GM12878 (cell line): ENCODE data around the gene FFAR2. TPM values are rescaled to one million over a fixed set of nuclear protein-coding genes. Genes with fewer than 3 reads are reported as not detected.

ENCODE experiments used
- ATAC-seq: fragments of 200-7000 bp; cut with Tn5 transposase; 3 replicates; pipeline ENCODE4 v1.9.1; 2020; ENCODE audit warnings: mild to moderate bottlenecking, moderate library complexity
- BruUV-seq: library from RNA; stranded (reverse); fragments of 400-500 nt; replicated peaks from 2 replicates; lab custom pipeline; 2021; lab: Mats Ljungman, UMichigan
- CTCF ChIA-PET: fragments of 300-600 bp; sonication (Branson Sonifier 250); formaldehyde crosslinking; extraction: SDS; loops from one replicate; lab custom pipeline; 2021; ENCODE audit warnings: inconsistent platforms; lab: Yijun Ruan, JAX
- POLR2A ChIA-PET: fragments of 350-600 bp; formaldehyde crosslinking; extraction: SDS; loops from one replicate; lab custom pipeline; 2021; ENCODE audit warnings: inconsistent platforms; lab: Charles Lee
- RAD21 ChIA-PET: fragments of 300-600 bp; sonication (Branson Sonifier 250); formaldehyde crosslinking; loops from one replicate; lab custom pipeline; 2023; ENCODE audit warnings: antibody characterized with exemption; ENCODE audit not compliant: unreplicated experiment; lab: Charles Lee
- SMC1A ChIA-PET: fragments of 300-600 bp; sonication (Branson Sonifier 250); formaldehyde crosslinking; loops from one replicate; lab custom pipeline; 2023; ENCODE audit not compliant: unreplicated experiment, uncharacterized antibody; lab: Charles Lee
- DNase-seq: peaks from one replicate; pipeline ENCODE4 v3.0.0-alpha.2; 2011; ENCODE audit warnings: low read depth, low spot score
- FAIRE-seq: peaks from 3 replicates; lab custom pipeline; 2011; peaks lifted over from hg19 to GRCh38; lab: Jason Lieb, UNC
- H2AFZ ChIP-seq: 2 replicates; pipeline ENCODE4 v1.6.0; 2011; ENCODE audit warnings: low read depth, low read length, control low read depth; ENCODE audit not compliant: control insufficient read depth
- H3K27ac ChIP-seq: 2 replicates; pipeline ENCODE4 v1.5.1; 2011; ENCODE audit warnings: control low read depth; ENCODE audit not compliant: control insufficient read depth, insufficient read depth
- H3K27me3 ChIP-seq, 2 experiments: replicated peaks in 1 of 2; 2 replicates each; pipeline versions ENCODE4 v1.6.0 to v1.6.1; 2011; ENCODE audit warnings: low read length in 1 of 2; ENCODE audit not compliant: control insufficient read depth in 2 of 2, insufficient read depth in 2 of 2
- H3K36me3 ChIP-seq, 2 experiments: 2 replicates each; pipeline ENCODE4 v1.5.1; 2011; ENCODE audit warnings: low read length in 1 of 2; ENCODE audit not compliant: control insufficient read depth in 2 of 2, insufficient read depth in 2 of 2
- H3K4me1 ChIP-seq: 2 replicates; pipeline ENCODE4 v1.6.1; 2011; ENCODE audit warnings: mild to moderate bottlenecking, low read length, moderate library complexity, mixed read lengths; ENCODE audit not compliant: control insufficient read depth, insufficient read depth
- H3K4me2 ChIP-seq: 2 replicates; pipeline ENCODE4 v1.6.0; 2011; ENCODE audit warnings: control low read depth; ENCODE audit not compliant: control insufficient read depth, insufficient read depth
- H3K4me3 ChIP-seq: fragments of 200-600 bp; sonication (generic); 2 replicates; pipeline ENCODE4 v1.5.1; 2016
- H3K79me2 ChIP-seq: 2 replicates; pipeline ENCODE4 v1.6.0; 2011; ENCODE audit warnings: low read length; ENCODE audit not compliant: control insufficient read depth, insufficient read depth
- H3K9ac ChIP-seq: 2 replicates; pipeline ENCODE4 v1.8.0; 2011; ENCODE audit warnings: low read length, control low read depth, mixed read lengths; ENCODE audit not compliant: control insufficient read depth, insufficient read depth
- H3K9me3 ChIP-seq: replicated peaks from 3 replicates; pipeline ENCODE4 v1.5.1; 2011; ENCODE audit warnings: mild to moderate bottlenecking, low read length; ENCODE audit not compliant: control insufficient read depth, insufficient read depth
- H4K20me1 ChIP-seq: 2 replicates; pipeline ENCODE4 v1.6.0; 2011; ENCODE audit not compliant: control insufficient read depth, insufficient read depth
- CEBPB ChIP-seq, 2 experiments: fragments of 150-350 bp in 1 of 2; IDR thresholded peaks; 2 replicates each; pipeline ENCODE4 v1.6.1; 2012 to 2014; ENCODE audit warnings: low read depth in 2 of 2, low read length in 2 of 2, borderline replicate concordance in 1 of 2, inconsistent platforms in 1 of 2
- DPF2 ChIP-seq: fragments of 450-650 bp; IDR thresholded peaks from 2 replicates; pipeline ENCODE4 v1.6.1; 2017; ENCODE audit warnings: mild to moderate bottlenecking
- ETV6 ChIP-seq, 2 experiments: fragments of 450-650 bp in 1 of 2; IDR thresholded peaks in 1 of 2; conservative IDR thresholded peaks in 1 of 2; 2 replicates each; pipeline ENCODE4 v1.6.1; 2014; ENCODE audit warnings: antibody characterized with exemption in 1 of 2, borderline replicate concordance in 1 of 2, low read depth in 1 of 2, mild to moderate bottlenecking in 1 of 2, moderate library complexity in 1 of 2
- RBBP5 ChIP-seq: fragments of 200-600 bp; sonication (generic); conservative IDR thresholded peaks from 2 replicates; pipeline ENCODE4 v1.6.1; 2016
- SIX5 ChIP-seq: IDR thresholded peaks from 2 replicates; pipeline ENCODE4 v1.6.1; 2011; ENCODE audit warnings: mild to moderate bottlenecking, low read depth, low read length, moderate library complexity; ENCODE audit not compliant: severe bottlenecking
- TCF3 ChIP-seq: IDR thresholded peaks from 2 replicates; pipeline ENCODE4 v1.6.1; 2012; ENCODE audit warnings: low read depth, mild to moderate bottlenecking, low read length, borderline replicate concordance; ENCODE audit not compliant: insufficient read depth
- ZNF274 ChIP-seq: IDR thresholded peaks from one replicate; pipeline ENCODE4 v1.8.0; 2011; ENCODE audit not compliant: insufficient read length, insufficient read depth
- WGBS: methylation state at CpG from one replicate; pipeline ENCODE4 v1.1.6; 2016; ENCODE audit warnings: low lambda C conversion rate; ENCODE audit not compliant: insufficient replicate concordance, insufficient coverage; ENCODE audit errors: missing lambda C conversion rate; 5-methylcytosine and 5-hydroxymethylcytosine counted together
- in situ Hi-C: fragments of 300-500 bp; cut with MboI; formaldehyde crosslinking; loops from 9 replicates; pipeline ENCODE4 v1.14.3; 2018; ENCODE audit warnings: mixed read lengths
- intact Hi-C: fragments of 100-400 bp; cut with micrococcal nuclease; formaldehyde crosslinking; loops from one replicate; pipeline ENCODE4 v1.14.2; 2022; ENCODE audit not compliant: unreplicated experiment
- polyA plus RNA-seq, 11 experiments: library from polyadenylated mRNA; depleted of rRNA in 4 of 11; unstranded in 6 of 11; stranded (reverse) in 5 of 11; fragments of >200 nt; fragmentation: Nextera tagmentation in 4 of 11; fragmentation: Illumina TruSeq in 1 of 11; extraction: Ambion mirVana in 4 of 11; extraction: Trizol in 1 of 11; gene quantifications; 1 replicate in 1 of 11; 2 replicates in 10 of 11; pipeline versions ENCODE4 v1.2.1 to v1.2.3, GENCODE V29; 2011 to 2016; ENCODE audit warnings: inconsistent platforms in 2 of 11, missing spikeins in 2 of 11, low read depth in 1 of 11
- total RNA-seq, 4 experiments: library from RNA; depleted of rRNA in 3 of 4; stranded (reverse); fragments of >200 nt in 3 of 4; fragmentation: Illumina TruSeq in 1 of 4; extraction: Trizol in 1 of 4; gene quantifications; 2 replicates each; pipeline versions ENCODE4 v1.2.1 to v1.2.3, GENCODE V29; 2013 to 2021
- TF ChIP-seq, protein P1 (sequence below): IDR thresholded peaks from 2 replicates; pipeline ENCODE4 v1.6.1; 2012; ENCODE audit warnings: low read depth, low read length, improper control_type of control experiment

Gene FFAR2
- total and polyA plus RNA-seq, 10 of the 15 experiments (the other 5 are each of a cell fraction or from before 2014, with no cell fraction given) = 0.05 to 4.0 (median 2.1) TPM

DNA sequence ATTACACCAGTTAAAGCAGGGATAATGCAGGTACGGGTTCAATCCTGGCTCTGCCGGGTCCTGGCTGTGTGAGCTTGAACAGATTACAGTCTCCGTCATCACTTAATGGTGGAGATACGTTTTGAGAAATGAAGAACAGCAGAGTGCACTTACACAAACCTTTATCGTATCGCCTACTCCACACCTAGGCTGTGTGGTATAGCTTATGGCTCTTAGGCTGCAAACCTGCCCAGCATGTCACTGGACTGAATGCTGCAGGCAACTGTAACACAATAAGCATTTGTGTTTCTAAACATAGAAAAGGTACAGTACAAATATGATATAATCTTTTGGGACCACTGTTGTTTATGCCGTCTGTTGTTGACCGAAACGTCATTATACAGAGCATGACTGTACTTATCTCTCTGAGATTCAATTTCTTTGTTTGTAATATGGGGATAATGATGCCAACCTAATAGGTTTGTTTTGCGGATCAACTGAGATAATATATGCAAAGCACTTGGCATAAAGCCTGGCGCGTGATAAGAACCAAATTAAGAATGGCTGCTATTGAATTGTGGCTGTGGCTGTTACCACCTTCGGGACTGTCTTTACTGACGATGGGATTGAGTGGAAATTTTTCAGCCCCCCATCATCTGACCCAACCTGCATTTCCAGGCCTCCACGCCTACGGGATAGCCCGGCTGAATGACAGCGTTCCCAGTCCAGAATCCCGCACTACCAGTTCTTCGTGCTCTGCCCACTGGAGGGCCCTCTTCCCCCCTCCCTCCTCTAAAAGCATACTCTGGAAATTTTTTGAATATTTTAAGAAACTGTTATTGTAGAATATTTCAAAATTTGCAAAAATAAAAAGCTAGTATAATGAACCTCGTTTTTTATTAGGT lies 31.0 kb downstream of the FFAR2 start:
- H4K20me1 ChIP-seq = no peaks in the 10 kb centered on the region
- H3K79me2 ChIP-seq = no peaks in the 10 kb centered on the region
- no peaks in the 10 kb centered on the region for H3K36me3 ChIP-seq
- ChIA-PET POLR2A (no interaction called here), SMC1A (interaction anchor here (1.1 to 1.6 kb wide), 3 partner anchors 9 to 126 kb away, joined by 4 to 8 read pairs (median 7); no protein-coding TSS in a partner anchor), CTCF (interaction anchor here (1.5 to 3.0 kb wide), 4 partner anchors 16 to 126 kb away, joined by 3 to 16 read pairs (median 8); no protein-coding TSS in a partner anchor), RAD21 (interaction anchor here (0.6 to 2.0 kb wide), 4 partner anchors 11 to 36 kb away, joined by 3 to 7 read pairs (median 4); no protein-coding TSS in a partner anchor)
- TF ChIP-seq SIX5 (no peak), RBBP5 (no peak), CEBPB (IDR thresholded peaks at IDR 0.05; ENCODE audit: borderline replicate concordance in 1 of 2, low read depth in 2 of 2, low read length in 2 of 2) (no peak), DPF2 (no peak), TCF3 (no peak), ZNF274 (no peak), ETV6 (conservative IDR thresholded peaks at IDR 0.05 in 1 of 2, IDR thresholded peaks at IDR 0.05 in 1 of 2; ENCODE audit: borderline replicate concordance in 1 of 2, low read depth in 1 of 2) (no peak)
- TF ChIP-seq, protein P1, sequence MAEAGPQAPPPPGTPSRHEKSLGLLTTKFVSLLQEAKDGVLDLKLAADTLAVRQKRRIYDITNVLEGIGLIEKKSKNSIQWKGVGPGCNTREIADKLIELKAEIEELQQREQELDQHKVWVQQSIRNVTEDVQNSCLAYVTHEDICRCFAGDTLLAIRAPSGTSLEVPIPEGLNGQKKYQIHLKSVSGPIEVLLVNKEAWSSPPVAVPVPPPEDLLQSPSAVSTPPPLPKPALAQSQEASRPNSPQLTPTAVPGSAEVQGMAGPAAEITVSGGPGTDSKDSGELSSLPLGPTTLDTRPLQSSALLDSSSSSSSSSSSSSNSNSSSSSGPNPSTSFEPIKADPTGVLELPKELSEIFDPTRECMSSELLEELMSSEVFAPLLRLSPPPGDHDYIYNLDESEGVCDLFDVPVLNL = no peak
- in situ Hi-C loops = no loop called here
- H2AFZ ChIP-seq = no peak overlapping the region
- no peak overlapping the region for H3K4me3 ChIP-seq
- BruUV-seq = no TSS peak
- no peaks in the 10 kb centered on the region for H3K9me3 ChIP-seq
- H3K9ac ChIP-seq = no peak overlapping the region
- WGBS = 77% methylated on average over 21 of the region's 21 CpGs
- H3K4me2 ChIP-seq = no peak overlapping the region
- peaks cover under 1% of the 10 kb centered on the region for H3K4me1 ChIP-seq
- intact Hi-C loops = no loop called here
- no peak for ATAC-seq
- no peak for DNase-seq
- no peak for FAIRE-seq
- no peak overlapping the region for H3K27ac ChIP-seq
- no peaks in the 10 kb centered on the region for H3K27me3 ChIP-seq
